HG03575 (cell line): ENCODE data around the gene ETV5.

Experiments used
- ATAC-seq: cut with Tn5 transposase; IDR thresholded peaks from one replicate; pipeline ENCODE4 v1.9.1; 2021; ENCODE audit not compliant: unreplicated experiment, insufficient number of reproducible peaks, low FRiP score; ENCODE audit errors: extremely low read depth

Gene ETV5

GRCh38 chr3:186002884-186003472 lies 105.9 kb downstream of the ETV5 start:
- no peak for ATAC-seq

GRCh38 chr3:186001842-186002241 lies 107.0 kb downstream of the ETV5 start:
- ATAC-seq = no peak

GRCh38 chr3:185999221-185999620 lies 109.7 kb downstream of the ETV5 start:
- no peak for ATAC-seq

- ATAC-seq = no peak
Observed at GRCh38 chr3:185998136-185998535, 110.8 kb downstream of the ETV5 start.

GRCh38 chr3:185997130-185997529 lies 111.8 kb downstream of the ETV5 start:
- ATAC-seq = no peak
